GM21723 (cell line): ENCODE measurements around the gene PKMYT1.

Experiments used
- ATAC-seq: cut with Tn5 transposase; IDR thresholded peaks from one replicate; pipeline ENCODE4 v1.9.1; 2021; ENCODE audit warnings: mild to moderate bottlenecking, moderate library complexity; ENCODE audit not compliant: unreplicated experiment

The PKMYT1 gene

GRCh38 chr16:3019594-3020246, 39.5 kb upstream of the PKMYT1 start:
- no peak for ATAC-seq

- ATAC-seq, result no peak
Observed at GRCh38 chr16:3017794-3018506, 37.7 kb upstream of the PKMYT1 start, which contains the start of gene CLDN6. CLDN6 (minus strand) TSS chr16:3018183; CDS start chr16:3016021, 2,162 bp downstream.

GRCh38 chr16:3017344-3017743, 37.1 kb upstream of the PKMYT1 start:
- ATAC-seq, result no peak

- no peak for ATAC-seq
Observed at GRCh38 chr16:3015865-3016521, 35.7 kb upstream of the PKMYT1 start.

GRCh38 chr16:3014971-3015370, 34.7 kb upstream of the PKMYT1 start:
- ATAC-seq, result no peak

GRCh38 chr16:3013998-3014690, 33.9 kb upstream of the PKMYT1 start:
- ATAC-seq, result no peak

- ATAC-seq, result no peak
Observed at GRCh38 chr16:3013491-3013951, 33.3 kb upstream of the PKMYT1 start.

- no peak for ATAC-seq
Observed at GRCh38 chr16:3012828-3013420, 32.7 kb upstream of the PKMYT1 start, which contains the start of gene CLDN9. CLDN9 (plus strand) TSS chr16:3012923; CDS start chr16:3013363, 440 bp downstream.

GRCh38 chr16:3012246-3012645, 32.0 kb upstream of the PKMYT1 start:
- no peak for ATAC-seq

- ATAC-seq, result no peak
Observed at GRCh38 chr16:3010510-3010909, 30.3 kb upstream of the PKMYT1 start.

GRCh38 chr16:3009568-3010390, 29.5 kb upstream of the PKMYT1 start:
- no peak for ATAC-seq

- no peak for ATAC-seq
Observed at GRCh38 chr16:3008690-3009037, 28.4 kb upstream of the PKMYT1 start.

- ATAC-seq, result no peak
Observed at GRCh38 chr16:3007957-3008689, 27.9 kb upstream of the PKMYT1 start.

- no peak for ATAC-seq
Observed at GRCh38 chr16:3007059-3007956, 27.1 kb upstream of the PKMYT1 start.

GRCh38 chr16:3004781-3005284, 24.6 kb upstream of the PKMYT1 start:
- ATAC-seq, result no peak

GRCh38 chr16:3004319-3004718, 24.1 kb upstream of the PKMYT1 start:
- ATAC-seq, result no peak

- ATAC-seq, result peak; percentile 96
Observed at GRCh38 chr16:3003582-3004270, 23.5 kb upstream of the PKMYT1 start.

GRCh38 chr16:3001316-3001715, 21.1 kb upstream of the PKMYT1 start:
- no peak for ATAC-seq
